Measurements from ENCODE around the gene WDR89. TPM values are rescaled to one million over a fixed set of nuclear protein-coding genes. Genes with fewer than 3 reads are reported as not detected.

Gene WDR89
- total and polyA plus RNA-seq, 2 experiments from 2014 or later = 21.5 to 31.8 TPM

- H2AFZ ChIP-seq = no peak overlapping the region
- H3K4me3 ChIP-seq = no peak overlapping the region
- H3K27me3 ChIP-seq (ENCODE audit: insufficient read depth) = no peaks in the 10 kb centered on the region
- H3K27ac ChIP-seq (ENCODE audit: low read depth) = no peak overlapping the region
- H3K9me2 ChIP-seq (ENCODE audit: insufficient read depth) = no peaks in the 10 kb centered on the region
- no peaks in the 10 kb centered on the region for H3K27me3 Mint-ChIP-seq (ENCODE audit: insufficient read depth, low read depth, poor library complexity)
- H3K9me3 Mint-ChIP-seq = no peaks in the 10 kb centered on the region
- H3K79me2 ChIP-seq (replicated peaks; ENCODE audit: insufficient read depth) = no peaks in the 10 kb centered on the region
- H3K36me3 Mint-ChIP-seq (ENCODE audit: low read depth) = no peaks in the 10 kb centered on the region
- ATAC-seq (no peak), DNase-seq (ENCODE audit: low spot score) (no peak)
- H3K4me1 Mint-ChIP-seq = no peaks in the 10 kb centered on the region
- H3K4me1 ChIP-seq (ENCODE audit: insufficient read depth) = no peaks in the 10 kb centered on the region
- no peaks in the 10 kb centered on the region for H4K20me1 ChIP-seq (replicated peaks; ENCODE audit: insufficient read depth)
- no peaks in the 10 kb centered on the region for H3K36me3 ChIP-seq (ENCODE audit: insufficient read depth)
- H3K4me2 ChIP-seq = no peak overlapping the region
- H3K4me3 Mint-ChIP-seq = no peak overlapping the region
- TF ChIP-seq, protein P1, sequence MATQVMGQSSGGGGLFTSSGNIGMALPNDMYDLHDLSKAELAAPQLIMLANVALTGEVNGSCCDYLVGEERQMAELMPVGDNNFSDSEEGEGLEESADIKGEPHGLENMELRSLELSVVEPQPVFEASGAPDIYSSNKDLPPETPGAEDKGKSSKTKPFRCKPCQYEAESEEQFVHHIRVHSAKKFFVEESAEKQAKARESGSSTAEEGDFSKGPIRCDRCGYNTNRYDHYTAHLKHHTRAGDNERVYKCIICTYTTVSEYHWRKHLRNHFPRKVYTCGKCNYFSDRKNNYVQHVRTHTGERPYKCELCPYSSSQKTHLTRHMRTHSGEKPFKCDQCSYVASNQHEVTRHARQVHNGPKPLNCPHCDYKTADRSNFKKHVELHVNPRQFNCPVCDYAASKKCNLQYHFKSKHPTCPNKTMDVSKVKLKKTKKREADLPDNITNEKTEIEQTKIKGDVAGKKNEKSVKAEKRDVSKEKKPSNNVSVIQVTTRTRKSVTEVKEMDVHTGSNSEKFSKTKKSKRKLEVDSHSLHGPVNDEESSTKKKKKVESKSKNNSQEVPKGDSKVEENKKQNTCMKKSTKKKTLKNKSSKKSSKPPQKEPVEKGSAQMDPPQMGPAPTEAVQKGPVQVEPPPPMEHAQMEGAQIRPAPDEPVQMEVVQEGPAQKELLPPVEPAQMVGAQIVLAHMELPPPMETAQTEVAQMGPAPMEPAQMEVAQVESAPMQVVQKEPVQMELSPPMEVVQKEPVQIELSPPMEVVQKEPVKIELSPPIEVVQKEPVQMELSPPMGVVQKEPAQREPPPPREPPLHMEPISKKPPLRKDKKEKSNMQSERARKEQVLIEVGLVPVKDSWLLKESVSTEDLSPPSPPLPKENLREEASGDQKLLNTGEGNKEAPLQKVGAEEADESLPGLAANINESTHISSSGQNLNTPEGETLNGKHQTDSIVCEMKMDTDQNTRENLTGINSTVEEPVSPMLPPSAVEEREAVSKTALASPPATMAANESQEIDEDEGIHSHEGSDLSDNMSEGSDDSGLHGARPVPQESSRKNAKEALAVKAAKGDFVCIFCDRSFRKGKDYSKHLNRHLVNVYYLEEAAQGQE (IDR thresholded peaks at IDR 0.05; ENCODE audit: unreplicated experiment) = no peak
- TF ChIP-seq JUNB (IDR thresholded peaks at IDR 0.05; ENCODE audit: unreplicated experiment) (no peak), EZH2 (IDR thresholded peaks at IDR 0.05; ENCODE audit: low read depth, unreplicated experiment) (no peak), EZH2phosphoT487 (IDR thresholded peaks at IDR 0.05; ENCODE audit: unreplicated experiment) (no peak), POLR2AphosphoS5 (IDR thresholded peaks at IDR 0.05; ENCODE audit: low read depth) (no peak), ZNF114 (CRISPR knock-in tag; IDR thresholded peaks at IDR 0.05) (no peak), ZNF331 (CRISPR knock-in tag; IDR thresholded peaks at IDR 0.05; ENCODE audit: low read depth) (no peak), STAT1 (IDR thresholded peaks at IDR 0.05; ENCODE audit: unreplicated experiment) (no peak), NANOG (IDR thresholded peaks at IDR 0.05; ENCODE audit: borderline replicate concordance) (no peak)
- TF ChIP-seq, protein P2, sequence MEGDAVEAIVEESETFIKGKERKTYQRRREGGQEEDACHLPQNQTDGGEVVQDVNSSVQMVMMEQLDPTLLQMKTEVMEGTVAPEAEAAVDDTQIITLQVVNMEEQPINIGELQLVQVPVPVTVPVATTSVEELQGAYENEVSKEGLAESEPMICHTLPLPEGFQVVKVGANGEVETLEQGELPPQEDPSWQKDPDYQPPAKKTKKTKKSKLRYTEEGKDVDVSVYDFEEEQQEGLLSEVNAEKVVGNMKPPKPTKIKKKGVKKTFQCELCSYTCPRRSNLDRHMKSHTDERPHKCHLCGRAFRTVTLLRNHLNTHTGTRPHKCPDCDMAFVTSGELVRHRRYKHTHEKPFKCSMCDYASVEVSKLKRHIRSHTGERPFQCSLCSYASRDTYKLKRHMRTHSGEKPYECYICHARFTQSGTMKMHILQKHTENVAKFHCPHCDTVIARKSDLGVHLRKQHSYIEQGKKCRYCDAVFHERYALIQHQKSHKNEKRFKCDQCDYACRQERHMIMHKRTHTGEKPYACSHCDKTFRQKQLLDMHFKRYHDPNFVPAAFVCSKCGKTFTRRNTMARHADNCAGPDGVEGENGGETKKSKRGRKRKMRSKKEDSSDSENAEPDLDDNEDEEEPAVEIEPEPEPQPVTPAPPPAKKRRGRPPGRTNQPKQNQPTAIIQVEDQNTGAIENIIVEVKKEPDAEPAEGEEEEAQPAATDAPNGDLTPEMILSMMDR (conservative IDR thresholded peaks at IDR 0.05; ENCODE audit: low read depth in 2 of 2) = no peak
- TF ChIP-seq, protein P3, sequence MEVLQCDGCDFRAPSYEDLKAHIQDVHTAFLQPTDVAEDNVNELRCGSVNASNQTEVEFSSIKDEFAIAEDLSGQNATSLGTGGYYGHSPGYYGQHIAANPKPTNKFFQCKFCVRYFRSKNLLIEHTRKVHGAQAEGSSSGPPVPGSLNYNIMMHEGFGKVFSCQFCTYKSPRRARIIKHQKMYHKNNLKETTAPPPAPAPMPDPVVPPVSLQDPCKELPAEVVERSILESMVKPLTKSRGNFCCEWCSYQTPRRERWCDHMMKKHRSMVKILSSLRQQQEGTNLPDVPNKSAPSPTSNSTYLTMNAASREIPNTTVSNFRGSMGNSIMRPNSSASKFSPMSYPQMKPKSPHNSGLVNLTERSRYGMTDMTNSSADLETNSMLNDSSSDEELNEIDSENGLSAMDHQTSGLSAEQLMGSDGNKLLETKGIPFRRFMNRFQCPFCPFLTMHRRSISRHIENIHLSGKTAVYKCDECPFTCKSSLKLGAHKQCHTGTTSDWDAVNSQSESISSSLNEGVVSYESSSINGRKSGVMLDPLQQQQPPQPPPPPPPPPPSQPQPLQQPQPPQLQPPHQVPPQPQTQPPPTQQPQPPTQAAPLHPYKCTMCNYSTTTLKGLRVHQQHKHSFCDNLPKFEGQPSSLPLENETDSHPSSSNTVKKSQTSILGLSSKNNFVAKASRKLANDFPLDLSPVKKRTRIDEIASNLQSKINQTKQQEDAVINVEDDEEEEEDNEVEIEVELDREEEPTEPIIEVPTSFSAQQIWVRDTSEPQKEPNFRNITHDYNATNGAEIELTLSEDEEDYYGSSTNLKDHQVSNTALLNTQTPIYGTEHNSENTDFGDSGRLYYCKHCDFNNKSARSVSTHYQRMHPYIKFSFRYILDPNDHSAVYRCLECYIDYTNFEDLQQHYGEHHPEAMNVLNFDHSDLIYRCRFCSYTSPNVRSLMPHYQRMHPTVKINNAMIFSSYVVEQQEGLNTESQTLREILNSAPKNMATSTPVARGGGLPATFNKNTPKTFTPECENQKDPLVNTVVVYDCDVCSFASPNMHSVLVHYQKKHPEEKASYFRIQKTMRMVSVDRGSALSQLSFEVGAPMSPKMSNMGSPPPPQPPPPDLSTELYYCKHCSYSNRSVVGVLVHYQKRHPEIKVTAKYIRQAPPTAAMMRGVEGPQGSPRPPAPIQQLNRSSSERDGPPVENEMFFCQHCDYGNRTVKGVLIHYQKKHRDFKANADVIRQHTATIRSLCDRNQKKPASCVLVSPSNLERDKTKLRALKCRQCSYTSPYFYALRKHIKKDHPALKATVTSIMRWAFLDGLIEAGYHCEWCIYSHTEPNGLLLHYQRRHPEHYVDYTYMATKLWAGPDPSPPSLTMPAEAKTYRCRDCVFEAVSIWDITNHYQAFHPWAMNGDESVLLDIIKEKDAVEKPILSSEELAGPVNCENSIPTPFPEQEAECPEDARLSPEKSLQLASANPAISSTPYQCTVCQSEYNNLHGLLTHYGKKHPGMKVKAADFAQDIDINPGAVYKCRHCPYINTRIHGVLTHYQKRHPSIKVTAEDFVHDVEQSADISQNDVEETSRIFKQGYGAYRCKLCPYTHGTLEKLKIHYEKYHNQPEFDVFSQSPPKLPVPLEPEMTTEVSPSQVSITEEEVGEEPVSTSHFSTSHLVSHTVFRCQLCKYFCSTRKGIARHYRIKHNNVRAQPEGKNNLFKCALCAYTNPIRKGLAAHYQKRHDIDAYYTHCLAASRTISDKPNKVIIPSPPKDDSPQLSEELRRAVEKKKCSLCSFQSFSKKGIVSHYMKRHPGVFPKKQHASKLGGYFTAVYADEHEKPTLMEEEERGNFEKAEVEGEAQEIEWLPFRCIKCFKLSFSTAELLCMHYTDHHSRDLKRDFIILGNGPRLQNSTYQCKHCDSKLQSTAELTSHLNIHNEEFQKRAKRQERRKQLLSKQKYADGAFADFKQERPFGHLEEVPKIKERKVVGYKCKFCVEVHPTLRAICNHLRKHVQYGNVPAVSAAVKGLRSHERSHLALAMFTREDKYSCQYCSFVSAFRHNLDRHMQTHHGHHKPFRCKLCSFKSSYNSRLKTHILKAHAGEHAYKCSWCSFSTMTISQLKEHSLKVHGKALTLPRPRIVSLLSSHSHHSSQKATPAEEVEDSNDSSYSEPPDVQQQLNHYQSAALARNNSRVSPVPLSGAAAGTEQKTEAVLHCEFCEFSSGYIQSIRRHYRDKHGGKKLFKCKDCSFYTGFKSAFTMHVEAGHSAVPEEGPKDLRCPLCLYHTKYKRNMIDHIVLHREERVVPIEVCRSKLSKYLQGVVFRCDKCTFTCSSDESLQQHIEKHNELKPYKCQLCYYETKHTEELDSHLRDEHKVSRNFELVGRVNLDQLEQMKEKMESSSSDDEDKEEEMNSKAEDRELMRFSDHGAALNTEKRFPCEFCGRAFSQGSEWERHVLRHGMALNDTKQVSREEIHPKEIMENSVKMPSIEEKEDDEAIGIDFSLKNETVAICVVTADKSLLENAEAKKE (CRISPR knock-in tag; IDR thresholded peaks at IDR 0.05) = no peak
- H3K27ac Mint-ChIP-seq = no peak overlapping the region
- no peaks in the 10 kb centered on the region for H3F3A ChIP-seq (replicated peaks; ENCODE audit: low read depth)
Observed at GRCh38 chr14:63562405-63562804, 79.3 kb downstream of the WDR89 start.

Data from GM23338 (cell line).